Neuronal stem cell (in vitro differentiated cells): ENCODE data around the gene FAM193B.

Experiments used
- DNase-seq: peaks from one replicate; pipeline ENCODE4 v3.0.0-alpha.2; 2013; ENCODE audit warnings: low spot score
- H2AFZ ChIP-seq: one replicate; pipeline ENCODE4 v1.6.1; 2013; ENCODE audit warnings: mild to moderate bottlenecking, low read length, inconsistent platforms
- H2AK5ac ChIP-seq: 2 replicates; pipeline ENCODE4 v1.6.1; 2013; ENCODE audit warnings: low read depth, mild to moderate bottlenecking, inconsistent platforms, low read length, moderate library complexity, mixed read lengths
- H2BK120ac ChIP-seq: 2 replicates; pipeline ENCODE4 v1.6.1; 2013; ENCODE audit warnings: low read depth, mild to moderate bottlenecking, inconsistent platforms, low read length, moderate library complexity, mixed read lengths
- H2BK12ac ChIP-seq: one replicate; pipeline ENCODE4 v1.6.1; 2013; ENCODE audit warnings: low read length, inconsistent platforms
- H2BK15ac ChIP-seq: 2 replicates; pipeline ENCODE4 v1.6.1; 2013; ENCODE audit warnings: mild to moderate bottlenecking, low read length, inconsistent platforms, mixed read lengths
- H2BK5ac ChIP-seq: one replicate; pipeline ENCODE4 v1.6.1; 2013; ENCODE audit warnings: inconsistent platforms, mild to moderate bottlenecking, low read length, moderate library complexity
- H3K14ac ChIP-seq: one replicate; pipeline ENCODE4 v1.6.1; 2013; ENCODE audit warnings: low read length, inconsistent platforms
- H3K18ac ChIP-seq: 2 replicates; pipeline ENCODE4 v1.6.1; 2013; ENCODE audit warnings: low read length, inconsistent platforms
- H3K23ac ChIP-seq: 2 replicates; pipeline ENCODE4 v1.6.1; 2013; ENCODE audit warnings: low read depth, mild to moderate bottlenecking, mixed read lengths, low read length, inconsistent platforms; ENCODE audit not compliant: poor library complexity
- H3K27ac ChIP-seq: replicated peaks from 3 replicates; pipeline ENCODE4 v1.5.1; 2013; ENCODE audit warnings: low read length, inconsistent platforms
- H3K27me3 ChIP-seq, 3 experiments: 2 replicates each; pipeline ENCODE4 v1.6.1; 2013; ENCODE audit warnings: low read length in 3 of 3, mild to moderate bottlenecking in 2 of 3, inconsistent platforms in 1 of 3, low read depth in 1 of 3, mixed read lengths in 1 of 3, moderate library complexity in 1 of 3; ENCODE audit not compliant: control insufficient read depth in 3 of 3, insufficient read depth in 3 of 3
- H3K36me3 ChIP-seq, 2 donors: replicated peaks in 1 of 2; 2 replicates each; pipeline ENCODE4 v1.6.1; 2013; ENCODE audit warnings: low read length in 2 of 2; ENCODE audit not compliant: control insufficient read depth in 2 of 2, insufficient read depth in 2 of 2
- H3K4ac ChIP-seq: 2 replicates; pipeline ENCODE4 v1.6.1; 2013; ENCODE audit warnings: inconsistent platforms, mild to moderate bottlenecking, low read length, moderate library complexity
- H3K4me1 ChIP-seq, 2 donors: 1 replicate in 1 of 2; 2 replicates in 1 of 2; pipeline ENCODE4 v1.6.1; 2013; ENCODE audit warnings: low read length in 2 of 2, low read depth in 1 of 2; ENCODE audit not compliant: control insufficient read depth in 2 of 2, insufficient read depth in 1 of 2
- H3K4me2 ChIP-seq: one replicate; pipeline ENCODE4 v1.6.1; 2013; ENCODE audit warnings: mild to moderate bottlenecking, low read length, inconsistent platforms; ENCODE audit not compliant: insufficient read depth, poor library complexity, severe bottlenecking
- H3K4me3 ChIP-seq, 2 donors: 2 replicates each; pipeline ENCODE4 v1.5.1; 2013; ENCODE audit warnings: low read length in 2 of 2, mild to moderate bottlenecking in 2 of 2, inconsistent platforms in 1 of 2, moderate library complexity in 1 of 2
- H3K79me1 ChIP-seq: one replicate; pipeline ENCODE4 v1.6.1; 2013; ENCODE audit warnings: low read depth, mild to moderate bottlenecking, inconsistent platforms, low read length, moderate library complexity
- H3K9ac ChIP-seq: one replicate; pipeline ENCODE4 v1.6.1; 2013; ENCODE audit warnings: mild to moderate bottlenecking, low read depth, low read length, inconsistent platforms; ENCODE audit not compliant: poor library complexity
- H3K9me3 ChIP-seq, 2 donors: replicated peaks in 1 of 2; 2 replicates each; pipeline versions ENCODE3 to v1.6.1; 2013; ENCODE audit warnings: low read length in 2 of 2, mild to moderate bottlenecking in 2 of 2, inconsistent platforms in 1 of 2, low read depth in 1 of 2, mixed read lengths in 1 of 2, moderate library complexity in 1 of 2; ENCODE audit not compliant: control insufficient read depth in 2 of 2, insufficient read depth in 1 of 2
- H4K8ac ChIP-seq: one replicate; pipeline ENCODE4 v1.6.1; 2013; ENCODE audit warnings: low read depth, mild to moderate bottlenecking, inconsistent platforms, low read length, moderate library complexity
- H4K91ac ChIP-seq: one replicate; pipeline ENCODE4 v1.6.1; 2013; ENCODE audit warnings: low read length, low read depth, mild to moderate bottlenecking, inconsistent platforms; ENCODE audit not compliant: poor library complexity
- WGBS, 2 donors: extraction: QIAGEN DNeasy Blood & Tissue Kit; methylation state at CpG; one replicate each; pipeline ENCODE4 v1.1.7; 2013; ENCODE audit warnings: missing lambda C conversion rate in 2 of 2, mixed read lengths in 1 of 2; ENCODE audit not compliant: insufficient read length in 2 of 2, insufficient replicate concordance in 1 of 2; ENCODE audit errors: extremely low coverage in 2 of 2; 5-methylcytosine and 5-hydroxymethylcytosine counted together

FAM193B gene

DNA sequence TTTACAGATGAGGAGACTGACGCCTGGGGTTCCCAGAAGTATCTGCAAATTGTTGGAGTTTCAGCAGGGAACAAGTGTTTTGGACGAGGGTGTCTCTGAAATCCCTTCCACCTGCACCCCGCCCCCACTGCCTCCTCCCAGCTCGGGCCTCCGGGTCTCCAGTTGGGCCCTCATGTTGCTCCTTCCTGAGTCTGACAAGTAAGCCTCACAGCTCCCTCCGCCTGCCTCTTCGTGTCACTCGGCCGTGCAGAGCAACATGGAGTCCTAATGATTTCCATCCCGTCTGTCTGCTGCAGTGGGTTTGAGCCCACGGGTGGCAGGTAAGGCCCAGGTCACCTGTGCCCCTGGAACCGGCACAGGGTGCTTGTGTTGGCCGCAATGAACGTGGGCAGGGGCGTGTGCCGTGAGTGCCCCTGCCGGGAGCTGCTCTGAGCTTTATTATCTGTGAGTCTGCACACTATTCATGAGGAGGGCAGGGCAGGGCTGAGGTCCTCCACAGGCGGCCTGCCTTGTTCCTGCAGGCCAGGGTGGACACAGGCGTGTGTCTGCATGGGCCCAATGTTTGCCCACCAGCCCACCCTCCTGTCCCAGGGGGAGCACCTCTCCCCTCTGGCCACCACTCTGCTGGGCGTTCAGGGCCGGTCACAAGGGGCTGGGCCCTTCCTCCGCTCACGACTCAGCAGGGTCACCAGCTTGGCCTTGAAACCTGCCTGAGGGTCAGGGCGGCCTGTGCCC, 50.8 kb downstream of the FAM193B start:
- peak overlapping the region; percentile 41 for H2BK12ac ChIP-seq
- DNase-seq, result no peak
- H3K18ac ChIP-seq, result no peak overlapping the region
- no peak overlapping the region for H3K27ac ChIP-seq
- peaks cover 5% of the 10 kb centered on the region for H3K79me1 ChIP-seq
- no peak overlapping the region for H2BK5ac ChIP-seq
- peaks cover 0 to 2% of the 10 kb centered on the region in 2 donors for H3K36me3 ChIP-seq
- peak overlapping the region; percentile 56 for H3K14ac ChIP-seq
- no peak overlapping the region for H4K8ac ChIP-seq
- H3K9ac ChIP-seq, result no peak overlapping the region
- H4K91ac ChIP-seq, result no peak overlapping the region
- no CpG with 5 or more reads among the region's 24 CpGs for WGBS, 2 donors
- H3K4me1 ChIP-seq, result peaks cover 14 to 30% of the 10 kb centered on the region in 2 donors
- H2BK15ac ChIP-seq, result peak overlapping the region; percentile 64
- peak overlapping the region; percentile 52 for H2AFZ ChIP-seq
- H2BK120ac ChIP-seq, result no peak overlapping the region
- no peaks in the 10 kb centered on the region for H3K9me3 ChIP-seq
- H3K23ac ChIP-seq, result peak overlapping the region; percentile 34
- H3K27me3 ChIP-seq, result peaks cover 0 to 8% (median 0%) of the 10 kb centered on the region in 3 experiments
- H2AK5ac ChIP-seq, result peak overlapping the region; percentile 2
- H3K4me2 ChIP-seq, result no peak overlapping the region
- H3K4me3 ChIP-seq, result no peak overlapping the region
- H3K4ac ChIP-seq, result no peak overlapping the region

DNA sequence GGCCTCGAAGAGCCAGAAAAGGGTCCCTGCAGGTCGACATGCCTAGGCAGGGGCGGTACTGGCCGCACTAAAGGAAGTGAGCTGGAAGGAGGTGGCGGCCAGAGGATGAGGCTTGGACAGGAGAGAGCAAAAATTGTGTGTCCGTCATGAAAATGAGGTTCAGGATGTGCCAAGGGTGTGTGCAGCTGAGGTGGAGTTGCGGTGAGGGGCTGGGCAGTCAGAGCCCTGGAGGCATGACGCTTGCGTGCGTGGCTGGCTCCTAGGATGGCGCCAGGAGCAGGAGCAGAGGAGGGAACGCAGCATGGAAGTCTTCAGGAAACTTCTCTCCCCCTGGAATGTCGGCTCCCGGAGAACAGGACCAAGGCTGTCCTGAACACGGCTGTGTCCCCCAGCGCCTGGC, 51.5 kb downstream of the FAM193B start:
- Histone ChIP-seq H3K9ac (no peak overlapping the region), H3K4me3 (no peak overlapping the region), H3K27ac (no peak overlapping the region), H4K8ac (no peak overlapping the region), H3K18ac (no peak overlapping the region), H2BK12ac (no peak overlapping the region), H3K79me1 (peaks cover 3% of the 10 kb centered on the region), H3K27me3 (peaks cover 0 to 14% (median 0%) of the 10 kb centered on the region in 3 experiments), H3K36me3 (peaks cover 0 to 2% of the 10 kb centered on the region in 2 donors), H3K4me1 (peaks cover 20 to 32% of the 10 kb centered on the region in 2 donors), H2AK5ac (no peak overlapping the region), H3K4me2 (no peak overlapping the region), H3K23ac (peak overlapping the region; percentile 34), H4K91ac (no peak overlapping the region), H3K4ac (no peak overlapping the region), H3K9me3 (no peaks in the 10 kb centered on the region), H2AFZ (peak overlapping the region; percentile 65), H2BK120ac (no peak overlapping the region), H2BK15ac (peak overlapping the region; percentile 42), H2BK5ac (no peak overlapping the region), H3K14ac (no peak overlapping the region)
- no peak for DNase-seq
- WGBS, 2 donors, result no CpG with 5 or more reads among the region's 16 CpGs

DNA sequence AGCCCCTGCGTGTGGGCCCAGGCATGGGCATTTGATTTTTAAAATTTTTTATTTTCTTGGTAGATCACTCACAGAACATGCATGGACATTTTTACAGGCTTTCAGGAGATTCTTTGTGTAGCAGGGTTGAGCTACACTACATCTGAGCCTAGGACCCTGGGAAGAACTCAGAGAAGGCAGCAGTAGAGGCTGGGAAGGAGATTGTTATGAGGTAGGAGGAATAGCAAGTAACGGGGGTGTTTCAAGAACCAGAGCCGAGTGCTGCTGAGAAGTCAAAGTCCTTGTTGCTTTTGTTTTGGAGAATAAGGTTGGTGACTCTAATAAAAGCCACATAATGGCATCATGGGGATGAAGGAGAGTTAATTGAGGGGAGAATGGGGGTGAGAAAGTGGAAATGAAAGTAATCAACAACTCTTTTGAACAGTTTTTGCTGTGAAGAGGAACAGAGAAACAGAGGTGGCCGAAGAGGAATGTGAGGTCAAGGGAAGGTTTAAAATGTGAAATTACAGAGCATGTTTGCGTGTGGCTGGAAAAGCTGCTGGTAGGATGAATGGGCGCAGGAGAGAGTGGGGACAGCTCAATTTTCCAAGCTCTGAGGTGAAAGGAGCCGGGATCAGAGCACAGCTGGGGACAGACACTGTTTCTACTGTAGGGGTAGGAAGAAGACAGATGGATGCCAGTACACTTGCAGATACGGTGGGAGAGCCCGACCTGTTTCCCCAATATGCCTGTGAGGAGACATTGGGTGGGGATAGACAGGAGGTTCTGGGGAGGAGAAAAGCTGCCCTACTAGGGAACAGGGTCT, 52.3 kb downstream of the FAM193B start:
- Histone ChIP-seq H3K4me1 (peaks cover 20 to 35% of the 10 kb centered on the region in 2 donors), H3K27me3 (peaks cover 0 to 14% (median 0%) of the 10 kb centered on the region in 3 experiments), H3K9me3 (no peaks in the 10 kb centered on the region), H3K79me1 (peaks cover 3% of the 10 kb centered on the region), H4K91ac (no peak overlapping the region), H3K18ac (no peak overlapping the region), H3K9ac (no peak overlapping the region), H3K4me3 (no peak overlapping the region), H2BK120ac (no peak overlapping the region), H4K8ac (no peak overlapping the region), H3K4me2 (no peak overlapping the region), H2BK12ac (no peak overlapping the region), H3K27ac (no peak overlapping the region), H2AFZ (peak overlapping the region; percentile 65), H2BK15ac (peak overlapping the region; percentile 42), H2BK5ac (no peak overlapping the region), H2AK5ac (no peak overlapping the region), H3K4ac (no peak overlapping the region), H3K14ac (no peak overlapping the region), H3K23ac (no peak overlapping the region), H3K36me3 (peaks cover 0 to 2% of the 10 kb centered on the region in 2 donors)
- no CpG with 5 or more reads among the region's 9 CpGs for WGBS, 2 donors
- DNase-seq, result no peak
